IMR-90 (cell line): Measurements from ENCODE around the gene HAUS3. TPM values are rescaled to one million over a fixed set of nuclear protein-coding genes. Genes with fewer than 3 reads are reported as not detected.

Experiments used
- ATAC-seq: fragments of 200-7000 bp; cut with Tn5 transposase; 2 replicates; pipeline ENCODE4 v1.9.1; 2020; ENCODE audit warnings: low read depth, mild to moderate bottlenecking, moderate library complexity
- BruUV-seq: library from RNA; stranded (reverse); fragments of 400-500 nt; replicated peaks from 2 replicates; lab custom pipeline; 2021; lab: Mats Ljungman, UMichigan
- CTCF ChIA-PET: fragments of 300-600 bp; formaldehyde crosslinking; extraction: SDS; loops from one replicate; lab custom pipeline; 2021; ENCODE audit warnings: antibody characterized with exemption; lab: Yijun Ruan, JAX
- POLR2A ChIA-PET: fragments of 300-600 bp; sonication (Branson Sonifier 250); formaldehyde crosslinking; loops from one replicate; lab custom pipeline; 2022; ENCODE audit warnings: antibody characterized with exemption; ENCODE audit not compliant: unreplicated experiment; lab: Charles Lee
- DNase-seq: peaks from one replicate; pipeline ENCODE4 v3.0.0; 2013
- H2AFZ ChIP-seq: replicated peaks from 2 replicates; pipeline ENCODE3; 2013; ENCODE audit warnings: low read length, mild to moderate bottlenecking; ENCODE audit not compliant: poor library complexity
- H2AK5ac ChIP-seq: 2 replicates; pipeline ENCODE4 v1.6.1; 2013; ENCODE audit warnings: low read depth, low read length, inconsistent platforms
- H2AK9ac ChIP-seq: replicated peaks from 2 replicates; pipeline ENCODE3; 2013; ENCODE audit warnings: mild to moderate bottlenecking, low read depth, low read length, moderate library complexity; ENCODE audit not compliant: poor library complexity
- H2BK120ac ChIP-seq: 2 replicates; pipeline ENCODE4 v1.6.1; 2013; ENCODE audit warnings: low read depth, low read length, inconsistent platforms
- H2BK15ac ChIP-seq: 3 replicates; pipeline ENCODE4 v1.6.1; 2013; ENCODE audit warnings: low read depth, low read length, inconsistent platforms
- H2BK20ac ChIP-seq: 2 replicates; pipeline ENCODE4 v1.6.1; 2013; ENCODE audit warnings: low read depth, mild to moderate bottlenecking, inconsistent platforms, low read length, moderate library complexity
- H2BK5ac ChIP-seq: 2 replicates; pipeline ENCODE4 v1.6.1; 2013; ENCODE audit warnings: mild to moderate bottlenecking, low read depth, low read length, inconsistent platforms; ENCODE audit not compliant: poor library complexity, severe bottlenecking
- H3K14ac ChIP-seq: replicated peaks from 2 replicates; pipeline ENCODE4 v1.6.1; 2013; ENCODE audit warnings: low read depth, low read length, inconsistent platforms
- H3K18ac ChIP-seq: 2 replicates; pipeline ENCODE4 v1.6.1; 2013; ENCODE audit warnings: low read depth, low read length, control low read depth
- H3K23ac ChIP-seq: 2 replicates; pipeline ENCODE4 v1.6.1; 2013; ENCODE audit warnings: low read depth, low read length, inconsistent platforms
- H3K27ac ChIP-seq: 2 replicates; pipeline ENCODE4 v1.5.1; 2013; ENCODE audit warnings: mild to moderate bottlenecking, control low read depth, low read length; ENCODE audit not compliant: insufficient read depth
- H3K27me3 ChIP-seq: 2 replicates; pipeline ENCODE4 v1.6.1; 2013; ENCODE audit warnings: low read length; ENCODE audit not compliant: control insufficient read depth, insufficient read depth
- H3K36me3 ChIP-seq: 2 replicates; pipeline ENCODE4 v1.6.1; 2013; ENCODE audit warnings: low read length, mixed read lengths; ENCODE audit not compliant: control insufficient read depth, insufficient read depth
- H3K4ac ChIP-seq: 2 replicates; pipeline ENCODE4 v1.6.1; 2013; ENCODE audit warnings: low read depth, low read length, inconsistent platforms
- H3K4me1 ChIP-seq: 2 replicates; pipeline ENCODE4 v1.6.1; 2013; ENCODE audit warnings: low read length, mixed read lengths; ENCODE audit not compliant: control insufficient read depth, insufficient read depth
- H3K4me2 ChIP-seq: 2 replicates; pipeline ENCODE4 v1.6.1; 2013; ENCODE audit warnings: low read depth, mild to moderate bottlenecking, control low read depth, low read length, moderate library complexity
- H3K4me3 ChIP-seq: 2 replicates; pipeline ENCODE4 v1.5.1; 2013; ENCODE audit warnings: low read depth, mild to moderate bottlenecking, control low read depth, low read length, moderate library complexity; ENCODE audit not compliant: insufficient read depth
- H3K56ac ChIP-seq: 2 replicates; pipeline ENCODE4 v1.6.1; 2013; ENCODE audit warnings: low read length, inconsistent platforms; ENCODE audit not compliant: insufficient read depth; ENCODE audit errors: extremely low read depth
- H3K79me1 ChIP-seq, 2 experiments: 2 replicates each; pipeline ENCODE4 v1.6.1; 2013; ENCODE audit warnings: low read length in 2 of 2, inconsistent platforms in 1 of 2, low read depth in 1 of 2
- H3K9ac ChIP-seq: 2 replicates; pipeline ENCODE4 v1.6.1; 2013; ENCODE audit warnings: low read depth, low read length, control low read depth
- H3K9me1 ChIP-seq: 2 replicates; pipeline ENCODE4 v1.6.1; 2013; ENCODE audit warnings: low read length, inconsistent platforms; ENCODE audit not compliant: insufficient read depth
- H3K9me3 ChIP-seq: 2 replicates; pipeline ENCODE4 v1.6.1; 2013; ENCODE audit warnings: low read length; ENCODE audit not compliant: control insufficient read depth, insufficient read depth
- H4K20me1 ChIP-seq: 2 replicates; pipeline ENCODE4 v1.6.1; 2013; ENCODE audit warnings: low read length, inconsistent platforms; ENCODE audit not compliant: insufficient read depth
- H4K5ac ChIP-seq: 2 replicates; pipeline ENCODE4 v1.6.1; 2013; ENCODE audit warnings: mild to moderate bottlenecking, low read depth, low read length, control low read depth
- H4K8ac ChIP-seq, 2 experiments: 2 replicates each; pipeline ENCODE4 v1.6.1; 2013; ENCODE audit warnings: low read depth in 2 of 2, low read length in 2 of 2, control low read depth in 1 of 2, inconsistent platforms in 1 of 2
- H4K91ac ChIP-seq: 2 replicates; pipeline ENCODE4 v1.6.1; 2013; ENCODE audit warnings: low read depth, low read length, inconsistent platforms; ENCODE audit not compliant: insufficient read depth
- BHLHE40 ChIP-seq: fragments of 150-350 bp; IDR thresholded peaks from 2 replicates; pipeline ENCODE4 v1.6.1; 2016; ENCODE audit warnings: mild to moderate bottlenecking, low read depth, low read length
- CEBPB ChIP-seq: IDR thresholded peaks from 2 replicates; pipeline ENCODE4 v1.6.1; 2012; ENCODE audit warnings: low read depth, low read length, improper control_type of control experiment
- CHD1 ChIP-seq: IDR thresholded peaks from 2 replicates; pipeline ENCODE4 v1.6.1; 2012; ENCODE audit warnings: low read depth, low read length, improper control_type of control experiment
- FOS ChIP-seq: fragments of 150-350 bp; IDR thresholded peaks from 2 replicates; pipeline ENCODE4 v1.6.1; 2016; ENCODE audit warnings: low read depth, low read length
- MAFK ChIP-seq: IDR thresholded peaks from 2 replicates; pipeline ENCODE4 v1.6.1; 2012; ENCODE audit warnings: low read depth, low read length, improper control_type of control experiment
- MXI1 ChIP-seq: IDR thresholded peaks from 2 replicates; pipeline ENCODE4 v1.6.1; 2012; ENCODE audit warnings: low read depth, mild to moderate bottlenecking, low read length, moderate library complexity, borderline replicate concordance
- NFE2L2 ChIP-seq: fragments of 150-350 bp; IDR thresholded peaks from 2 replicates; pipeline ENCODE4 v1.6.1; 2016; ENCODE audit warnings: low read depth, mild to moderate bottlenecking, low read length
- RAD21 ChIP-seq: IDR thresholded peaks from 2 replicates; pipeline ENCODE4 v1.6.1; 2012; ENCODE audit warnings: low read length, improper control_type of control experiment
- RCOR1 ChIP-seq: IDR thresholded peaks from 2 replicates; pipeline ENCODE4 v1.6.1; 2012; ENCODE audit warnings: mild to moderate bottlenecking, low read length, improper control_type of control experiment; ENCODE audit not compliant: insufficient replicate concordance
- RFX5 ChIP-seq: IDR thresholded peaks from 2 replicates; pipeline ENCODE4 v1.8.0; 2012; ENCODE audit warnings: low read depth, mild to moderate bottlenecking, low read length, moderate library complexity
- SMC3 ChIP-seq: fragments of 150-350 bp; IDR thresholded peaks from 2 replicates; pipeline ENCODE4 v1.6.1; 2016; ENCODE audit warnings: low read depth, mild to moderate bottlenecking, antibody characterized with exemption, low read length, moderate library complexity
- WGBS, 2 experiments: methylation state at CpG; one replicate each; pipeline versions ENCODE4 v1.1.5 to v1.1.7; 2013; ENCODE audit warnings: missing lambda C conversion rate in 2 of 2; ENCODE audit not compliant: insufficient read length in 1 of 2; ENCODE audit errors: extremely low coverage in 2 of 2; 5-methylcytosine and 5-hydroxymethylcytosine counted together
- dilution Hi-C: fragments of 300-500 bp; cut with HindIII; formaldehyde crosslinking; loops from one replicate; pipeline ENCODE4 v1.14.3; 2018; ENCODE audit warnings: low sequenced_read_pairs; ENCODE audit not compliant: unreplicated experiment
- in situ Hi-C: fragments of 300-500 bp; cut with MboI; formaldehyde crosslinking; loops from 3 replicates; pipeline ENCODE4 v1.14.3; 2019; ENCODE audit warnings: low sequenced_read_pairs, inconsistent platforms, mixed read lengths
- intact Hi-C: fragments of 100-400 bp; cut with micrococcal nuclease; formaldehyde crosslinking; loops from 2 replicates; pipeline ENCODE4 v1.10.0; 2022
- polyA plus RNA-seq, 3 experiments: library from polyadenylated mRNA; depleted of rRNA; stranded (reverse); fragments of >200 nt; gene quantifications; 2 replicates each; pipeline ENCODE4 v1.2.3, GENCODE V29; 2012; ENCODE audit warnings: low replicate concordance in 1 of 3
- total RNA-seq: library from RNA; depleted of rRNA; stranded (reverse); fragments of >200 nt; gene quantifications from 2 replicates; pipeline ENCODE4 v1.2.3, GENCODE V29; 2012
- TF ChIP-seq, protein P1 (sequence below): fragments of 150-350 bp; IDR thresholded peaks from 2 replicates; pipeline ENCODE4 v1.6.1; 2016; ENCODE audit warnings: low read depth, mild to moderate bottlenecking, low read length, moderate library complexity, borderline replicate concordance
- TF ChIP-seq, protein P2 (sequence below): fragments of 150-350 bp; IDR thresholded peaks from 2 replicates; pipeline ENCODE4 v1.6.1; 2017; ENCODE audit warnings: mild to moderate bottlenecking, antibody characterized with exemption, low read length, low read depth
- TF ChIP-seq, protein P3 (sequence below): conservative IDR thresholded peaks from 2 replicates; pipeline ENCODE4 v1.5.1; 2012; ENCODE audit warnings: mild to moderate bottlenecking, low read depth, low read length, improper control_type of control experiment

HAUS3 gene
- total and polyA plus RNA-seq, 2 of the 4 experiments (the other 2 are of a cell fraction) = 4.3 to 4.8 TPM

DNA sequence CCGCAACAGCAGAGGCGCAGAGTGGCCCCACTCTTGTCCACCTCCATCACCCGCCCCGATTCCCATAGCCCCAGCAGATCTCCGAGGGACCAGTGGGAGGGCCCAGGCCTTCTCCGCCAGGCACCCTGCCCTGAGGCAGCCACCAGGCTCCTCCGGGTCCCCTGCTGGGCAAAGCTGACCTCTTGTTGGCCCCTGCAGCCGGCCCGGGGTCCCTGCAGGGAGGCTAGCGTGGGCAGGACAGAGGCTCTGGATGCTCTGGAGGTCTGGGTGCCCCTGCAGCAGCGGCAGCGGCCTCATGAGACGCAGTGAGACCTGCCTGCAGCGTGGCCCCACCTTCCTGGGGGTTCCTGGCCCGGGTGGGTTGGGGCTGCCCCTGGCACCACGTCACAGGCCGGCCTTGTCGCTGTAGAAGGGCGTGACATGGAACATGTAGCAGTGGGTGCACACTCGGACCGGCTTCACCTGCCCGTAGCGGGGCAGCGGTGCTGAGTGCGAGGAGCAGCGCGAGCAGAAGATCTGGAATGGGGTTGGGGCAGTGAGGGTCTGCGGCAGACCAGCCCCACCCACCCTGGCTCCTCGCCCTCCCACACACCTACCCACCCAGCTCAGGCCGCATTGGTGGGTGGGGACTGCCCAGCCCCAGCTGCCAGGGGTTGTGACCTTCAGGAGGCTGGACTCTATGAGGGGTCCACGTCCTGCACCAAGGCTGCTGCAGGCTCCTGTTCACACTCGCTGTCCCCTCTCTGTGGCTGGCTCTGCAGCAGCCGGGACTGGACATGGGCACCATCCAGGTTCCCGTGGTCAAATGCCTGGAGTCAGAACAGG lies 28.6 kb upstream of the HAUS3 start:
- Histone ChIP-seq H2AK9ac (no peak overlapping the region), H2AK5ac (no peak overlapping the region), H3K27me3 (peaks cover 2% of the 10 kb centered on the region; the same call in 1 of the 2 replicates), H3K9me3 (no peaks in the 10 kb centered on the region), H4K5ac (no peak overlapping the region), H3K36me3 (no peaks in the 10 kb centered on the region), H2BK5ac (no peak overlapping the region), H3K27ac (no peak overlapping the region), H3K9ac (no peak overlapping the region), H3K9me1 (no peaks in the 10 kb centered on the region), H3K4me3 (no peak overlapping the region), H4K20me1 (no peaks in the 10 kb centered on the region), H3K4me2 (no peak overlapping the region), H3K56ac (no peak overlapping the region), H3K23ac (no peak overlapping the region), H3K14ac (no peak overlapping the region), H3K18ac (no peak overlapping the region), H2BK15ac (no peak overlapping the region), H4K8ac (no peak overlapping the region), H2BK120ac (no peak overlapping the region), H3K4ac (no peak overlapping the region), H2AFZ (no peak overlapping the region), H3K79me1 (no peaks in the 10 kb centered on the region), H4K91ac (no peak overlapping the region), H2BK20ac (no peak overlapping the region), H3K4me1 (peaks cover 3% of the 10 kb centered on the region; the same call in 1 of the 2 replicates)
- WGBS, 2 experiments = 74% methylated on average over 15 of the region's 34 CpGs; no CpG with 5 or more reads in 1 of the 2 experiments
- in situ Hi-C loops (no loop called here), intact Hi-C loops (no loop called here), dilution Hi-C loops (no loop called here)
- ATAC-seq (no peak), DNase-seq (no peak)
- TF ChIP-seq RFX5 = no peak
- no peak for TF ChIP-seq CHD1
- no peak for TF ChIP-seq FOS
- TF ChIP-seq RAD21 = no peak
- TF ChIP-seq BHLHE40 = no peak
- no peak for TF ChIP-seq MAFK
- no peak for TF ChIP-seq CEBPB
- TF ChIP-seq NFE2L2 = no peak
- TF ChIP-seq SMC3 = no peak
- TF ChIP-seq, protein P1, sequence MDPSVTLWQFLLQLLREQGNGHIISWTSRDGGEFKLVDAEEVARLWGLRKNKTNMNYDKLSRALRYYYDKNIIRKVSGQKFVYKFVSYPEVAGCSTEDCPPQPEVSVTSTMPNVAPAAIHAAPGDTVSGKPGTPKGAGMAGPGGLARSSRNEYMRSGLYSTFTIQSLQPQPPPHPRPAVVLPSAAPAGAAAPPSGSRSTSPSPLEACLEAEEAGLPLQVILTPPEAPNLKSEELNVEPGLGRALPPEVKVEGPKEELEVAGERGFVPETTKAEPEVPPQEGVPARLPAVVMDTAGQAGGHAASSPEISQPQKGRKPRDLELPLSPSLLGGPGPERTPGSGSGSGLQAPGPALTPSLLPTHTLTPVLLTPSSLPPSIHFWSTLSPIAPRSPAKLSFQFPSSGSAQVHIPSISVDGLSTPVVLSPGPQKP = no peak
- TF ChIP-seq MXI1 = no peak
- TF ChIP-seq, protein P2, sequence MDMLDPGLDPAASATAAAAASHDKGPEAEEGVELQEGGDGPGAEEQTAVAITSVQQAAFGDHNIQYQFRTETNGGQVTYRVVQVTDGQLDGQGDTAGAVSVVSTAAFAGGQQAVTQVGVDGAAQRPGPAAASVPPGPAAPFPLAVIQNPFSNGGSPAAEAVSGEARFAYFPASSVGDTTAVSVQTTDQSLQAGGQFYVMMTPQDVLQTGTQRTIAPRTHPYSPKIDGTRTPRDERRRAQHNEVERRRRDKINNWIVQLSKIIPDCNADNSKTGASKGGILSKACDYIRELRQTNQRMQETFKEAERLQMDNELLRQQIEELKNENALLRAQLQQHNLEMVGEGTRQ = no peak
- TF ChIP-seq, protein P3, sequence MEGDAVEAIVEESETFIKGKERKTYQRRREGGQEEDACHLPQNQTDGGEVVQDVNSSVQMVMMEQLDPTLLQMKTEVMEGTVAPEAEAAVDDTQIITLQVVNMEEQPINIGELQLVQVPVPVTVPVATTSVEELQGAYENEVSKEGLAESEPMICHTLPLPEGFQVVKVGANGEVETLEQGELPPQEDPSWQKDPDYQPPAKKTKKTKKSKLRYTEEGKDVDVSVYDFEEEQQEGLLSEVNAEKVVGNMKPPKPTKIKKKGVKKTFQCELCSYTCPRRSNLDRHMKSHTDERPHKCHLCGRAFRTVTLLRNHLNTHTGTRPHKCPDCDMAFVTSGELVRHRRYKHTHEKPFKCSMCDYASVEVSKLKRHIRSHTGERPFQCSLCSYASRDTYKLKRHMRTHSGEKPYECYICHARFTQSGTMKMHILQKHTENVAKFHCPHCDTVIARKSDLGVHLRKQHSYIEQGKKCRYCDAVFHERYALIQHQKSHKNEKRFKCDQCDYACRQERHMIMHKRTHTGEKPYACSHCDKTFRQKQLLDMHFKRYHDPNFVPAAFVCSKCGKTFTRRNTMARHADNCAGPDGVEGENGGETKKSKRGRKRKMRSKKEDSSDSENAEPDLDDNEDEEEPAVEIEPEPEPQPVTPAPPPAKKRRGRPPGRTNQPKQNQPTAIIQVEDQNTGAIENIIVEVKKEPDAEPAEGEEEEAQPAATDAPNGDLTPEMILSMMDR = no peak
- no peak for TF ChIP-seq RCOR1
- no TSS peak for BruUV-seq
- ChIA-PET CTCF (no interaction called here), POLR2A (no interaction called here)
